Astrocyte of the cerebellum (primary cell): ENCODE results near the gene TMEM37.

Source experiments
- DNase-seq: peaks from one replicate; pipeline ENCODE4 v3.0.0-alpha.2; 2011; ENCODE audit warnings: low read depth
- H3K4me3 ChIP-seq: 2 replicates; pipeline ENCODE4 v1.5.1; 2011; ENCODE audit warnings: mild to moderate bottlenecking, low read depth, low read length, moderate library complexity
- in situ Hi-C: cut with HindIII; loops from 2 replicates; pipeline ENCODE4 v1.10.0; 2017; ENCODE audit warnings: low sequenced_read_pairs
- TF ChIP-seq, protein P1 (sequence below): IDR thresholded peaks from 2 replicates; pipeline ENCODE4 v1.5.1; 2012; ENCODE audit warnings: low read length, low read depth, moderate library complexity, mild to moderate bottlenecking; ENCODE audit errors: missing control alignments

Gene TMEM37

DNA sequence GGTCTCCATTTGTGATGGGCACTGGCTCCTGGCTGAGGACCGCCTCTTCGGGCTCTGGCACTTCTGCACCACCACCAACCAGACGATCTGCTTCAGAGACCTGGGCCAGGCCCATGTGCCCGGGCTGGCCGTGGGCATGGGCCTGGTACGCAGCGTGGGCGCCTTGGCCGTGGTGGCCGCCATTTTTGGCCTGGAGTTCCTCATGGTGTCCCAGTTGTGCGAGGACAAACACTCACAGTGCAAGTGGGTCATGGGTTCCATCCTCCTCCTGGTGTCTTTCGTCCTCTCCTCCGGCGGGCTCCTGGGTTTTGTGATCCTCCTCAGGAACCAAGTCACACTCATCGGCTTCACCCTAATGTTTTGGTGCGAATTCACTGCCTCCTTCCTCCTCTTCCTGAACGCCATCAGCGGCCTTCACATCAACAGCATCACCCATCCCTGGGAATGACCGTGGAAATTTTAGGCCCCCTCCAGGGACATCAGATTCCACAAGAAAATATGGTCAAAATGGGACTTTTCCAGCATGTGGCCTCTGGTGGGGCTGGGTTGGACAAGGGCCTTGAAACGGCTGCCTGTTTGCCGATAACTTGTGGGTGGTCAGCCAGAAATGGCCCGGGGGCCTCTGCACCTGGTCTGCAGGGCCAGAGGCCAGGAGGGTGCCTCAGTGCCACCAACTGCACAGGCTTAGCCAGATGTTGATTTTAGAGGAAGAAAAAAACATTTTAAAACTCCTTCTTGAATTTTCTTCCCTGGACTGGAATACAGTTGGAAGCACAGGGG, 5.5 kb downstream of the TMEM37 start:
- no peak for DNase-seq
- H3K4me3 ChIP-seq = no peak overlapping the region
- in situ Hi-C loops = no loop called here
- TF ChIP-seq, protein P1, sequence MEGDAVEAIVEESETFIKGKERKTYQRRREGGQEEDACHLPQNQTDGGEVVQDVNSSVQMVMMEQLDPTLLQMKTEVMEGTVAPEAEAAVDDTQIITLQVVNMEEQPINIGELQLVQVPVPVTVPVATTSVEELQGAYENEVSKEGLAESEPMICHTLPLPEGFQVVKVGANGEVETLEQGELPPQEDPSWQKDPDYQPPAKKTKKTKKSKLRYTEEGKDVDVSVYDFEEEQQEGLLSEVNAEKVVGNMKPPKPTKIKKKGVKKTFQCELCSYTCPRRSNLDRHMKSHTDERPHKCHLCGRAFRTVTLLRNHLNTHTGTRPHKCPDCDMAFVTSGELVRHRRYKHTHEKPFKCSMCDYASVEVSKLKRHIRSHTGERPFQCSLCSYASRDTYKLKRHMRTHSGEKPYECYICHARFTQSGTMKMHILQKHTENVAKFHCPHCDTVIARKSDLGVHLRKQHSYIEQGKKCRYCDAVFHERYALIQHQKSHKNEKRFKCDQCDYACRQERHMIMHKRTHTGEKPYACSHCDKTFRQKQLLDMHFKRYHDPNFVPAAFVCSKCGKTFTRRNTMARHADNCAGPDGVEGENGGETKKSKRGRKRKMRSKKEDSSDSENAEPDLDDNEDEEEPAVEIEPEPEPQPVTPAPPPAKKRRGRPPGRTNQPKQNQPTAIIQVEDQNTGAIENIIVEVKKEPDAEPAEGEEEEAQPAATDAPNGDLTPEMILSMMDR = no peak

GRCh38 chr2:119438128-119438656, 6.5 kb downstream of the TMEM37 start:
- in situ Hi-C loops = no loop called here
- TF ChIP-seq, protein P1 = no peak
- DNase-seq = no peak
- no peak overlapping the region for H3K4me3 ChIP-seq

- TF ChIP-seq, protein P1 = no peak
- H3K4me3 ChIP-seq = no peak overlapping the region
- no peak for DNase-seq
- in situ Hi-C loops = no loop called here
These were observed 7.2 kb downstream of the TMEM37 start for GRCh38 chr2:119438726-119439284.

DNA sequence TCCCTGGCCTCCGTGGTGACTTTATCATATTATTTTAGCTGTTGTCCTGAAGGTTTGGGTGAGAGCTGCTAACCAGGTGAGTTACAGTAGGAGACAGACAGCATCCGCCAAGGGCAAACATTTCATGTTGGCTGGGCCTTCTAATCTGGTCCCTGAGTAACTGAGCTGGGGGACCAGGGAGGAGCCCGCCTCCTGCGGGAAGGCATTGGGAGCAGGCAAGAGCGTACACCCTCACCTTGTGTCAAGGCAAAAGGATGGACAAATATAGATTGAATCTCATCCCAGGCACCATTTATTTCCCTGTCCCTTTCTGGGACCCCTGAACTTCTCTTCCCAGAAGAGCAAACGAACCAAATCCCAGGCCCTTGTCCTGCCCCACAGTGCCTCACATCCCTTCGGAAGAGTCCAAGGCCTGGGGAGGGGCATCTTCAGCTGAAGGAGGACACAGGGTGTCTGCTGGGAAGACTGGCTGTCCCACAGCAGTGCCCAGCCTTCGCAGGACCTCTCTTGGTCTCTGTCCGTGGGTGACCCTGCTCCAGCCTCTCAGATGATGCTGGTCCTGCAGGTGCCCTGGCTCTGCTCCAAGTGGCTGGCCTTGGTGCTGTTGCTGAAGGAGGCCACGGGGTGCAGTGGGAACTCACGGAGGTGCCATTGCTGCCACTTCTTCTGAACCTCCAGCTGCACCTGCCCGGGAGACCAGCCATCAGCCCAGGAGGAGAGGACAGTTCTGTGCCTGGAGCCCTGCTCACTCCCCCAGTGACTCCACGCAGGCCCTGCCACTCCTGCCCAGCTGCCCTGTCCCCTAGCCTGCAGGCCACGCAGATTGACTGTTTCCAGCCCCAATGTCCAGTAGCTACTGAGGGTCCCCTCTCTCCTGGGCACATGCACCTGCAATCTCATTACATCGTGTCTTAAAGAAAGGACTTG, 8.2 kb downstream of the TMEM37 start:
- no peak overlapping the region for H3K4me3 ChIP-seq
- TF ChIP-seq, protein P1 = no peak
- DNase-seq = no peak
- in situ Hi-C loops = no loop called here

DNA sequence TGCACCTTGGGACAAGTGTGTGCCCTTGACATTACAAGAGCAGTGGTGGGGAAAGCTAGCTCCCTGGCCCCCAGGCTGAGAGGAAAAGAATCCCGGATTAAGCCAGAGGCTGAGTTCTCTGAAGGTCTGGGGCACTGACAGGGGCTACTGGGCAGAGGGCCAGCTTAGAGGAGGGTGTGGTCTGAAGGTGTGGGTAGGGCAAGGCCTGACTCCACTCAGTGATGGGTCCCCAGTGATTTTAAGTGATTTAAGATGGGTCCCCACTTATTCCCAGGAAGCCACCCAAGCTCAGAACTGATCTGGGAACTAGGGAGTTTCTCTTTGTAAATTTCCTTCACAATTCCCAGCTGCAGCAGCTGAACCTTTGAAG, 8.8 kb downstream of the TMEM37 start:
- TF ChIP-seq, protein P1 = no peak
- DNase-seq = no peak
- H3K4me3 ChIP-seq = no peak overlapping the region
- in situ Hi-C loops = no loop called here

DNA sequence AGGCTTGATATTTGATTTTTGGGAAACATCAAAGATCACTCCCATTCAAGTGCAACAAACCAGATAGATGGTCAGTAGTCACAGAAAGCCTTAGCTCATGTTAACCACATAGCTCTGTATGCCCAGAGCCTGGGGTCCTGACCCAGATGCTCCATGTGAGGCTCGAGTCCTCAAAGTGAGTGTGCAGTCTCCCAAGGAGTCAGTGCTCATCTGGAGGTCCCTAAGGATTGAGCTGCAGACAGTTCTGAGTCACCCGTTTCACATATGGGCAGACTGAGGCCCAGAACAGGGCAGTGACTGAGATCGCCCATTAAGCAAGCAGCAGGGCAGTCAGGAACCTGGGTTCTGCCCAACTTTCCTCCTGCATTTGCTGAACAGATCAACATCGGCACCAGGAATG, 9.2 kb downstream of the TMEM37 start:
- no peak for DNase-seq
- H3K4me3 ChIP-seq = no peak overlapping the region
- in situ Hi-C loops = no loop called here
- TF ChIP-seq, protein P1 = no peak
